Epithelial cell of alveolus of lung (primary cell): Measurements from ENCODE around the gene MAGEB2. TPM values are rescaled to one million over a fixed set of nuclear protein-coding genes. Genes with fewer than 3 reads are reported as not detected.

ENCODE experiments used
- total RNA-seq: library from RNA; depleted of rRNA; stranded (reverse); fragments of >200 nt; gene quantifications from 2 replicates; pipeline ENCODE4 v1.2.1, GENCODE V29; 2015

The MAGEB2 gene
- not detected in 2 replicates for total RNA-seq

GRCh38 chrX:30215357-30215843, at the start of gene MAGEB2:
MAGEB2 (plus strand) TSS chrX:30215563; CDS start chrX:30218581, 3,018 bp downstream.

GRCh38 chrX:30230395-30230794, 15.0 kb downstream of the MAGEB2 start, which contains the start of gene MAGEB3:
MAGEB3 (plus strand) TSS chrX:30230657; CDS start chrX:30235925, 5,268 bp downstream.

GRCh38 chrX:30241724-30242415, 26.5 kb downstream of the MAGEB2 start, which contains the start of gene MAGEB4:
MAGEB4 (plus strand) TSS chrX:30242000; CDS start chrX:30242136, 136 bp downstream.

GRCh38 chrX:30246769-30247489, 31.6 kb downstream of the MAGEB2 start, which contains the start of gene MAGEB1:
MAGEB1 (plus strand) TSS chrX:30247146; CDS start chrX:30250494, 3,348 bp downstream.

Other genes starting within 250 kb of the MAGEB2 start
- not detected in 2 replicates for gene MAGEB3, start 15.1 kb downstream of the MAGEB2 start, total RNA-seq
- gene MAGEB4, start 26.4 kb downstream of the MAGEB2 start, total RNA-seq: not detected in 2 replicates
- gene MAGEB1, start 31.6 kb downstream of the MAGEB2 start, total RNA-seq: not detected in 2 replicates
- gene NR0B1, start 93.8 kb downstream of the MAGEB2 start, total RNA-seq: 0.13 and 0.16 TPM in 2 replicates